Mesenteric fat pad (tissue), 1 donor: ENCODE data around the gene TAF13. TPM values are rescaled to one million over a fixed set of nuclear protein-coding genes. Genes with fewer than 3 reads are reported as not detected.
"Not testable (repeated sequence)": the region's sequence is repeated elsewhere in the genome, so short reads cannot be mapped to it uniquely, and the experiment has no call there.

Experiments
- DNase-seq: peaks from one replicate; pipeline ENCODE4 v3.0.0-alpha.2; 2020; ENCODE audit warnings: low spot score
- total RNA-seq: library from RNA; stranded (reverse); fragmentation: NEBNext Ultra II Directional; extraction: Animal tissue kit (Norgen Biotek cat#: 25700); gene quantifications from one replicate; pipeline ENCODE4 v1.2.1, GENCODE V29; 2021
- donor health status: DM: yes; HTN: yes; CAD: no.

The TAF13 gene
- total RNA-seq, 1 donor from 2014 or later, result 71.2 TPM

GRCh38 chr1:109091839-109092193 is 16.0 kb upstream of the TAF13 start:
- no peak for DNase-seq

- DNase-seq, result no peak
Measured at GRCh38 chr1:109091078-109091838, 15.5 kb upstream of the TAF13 start.

DNA sequence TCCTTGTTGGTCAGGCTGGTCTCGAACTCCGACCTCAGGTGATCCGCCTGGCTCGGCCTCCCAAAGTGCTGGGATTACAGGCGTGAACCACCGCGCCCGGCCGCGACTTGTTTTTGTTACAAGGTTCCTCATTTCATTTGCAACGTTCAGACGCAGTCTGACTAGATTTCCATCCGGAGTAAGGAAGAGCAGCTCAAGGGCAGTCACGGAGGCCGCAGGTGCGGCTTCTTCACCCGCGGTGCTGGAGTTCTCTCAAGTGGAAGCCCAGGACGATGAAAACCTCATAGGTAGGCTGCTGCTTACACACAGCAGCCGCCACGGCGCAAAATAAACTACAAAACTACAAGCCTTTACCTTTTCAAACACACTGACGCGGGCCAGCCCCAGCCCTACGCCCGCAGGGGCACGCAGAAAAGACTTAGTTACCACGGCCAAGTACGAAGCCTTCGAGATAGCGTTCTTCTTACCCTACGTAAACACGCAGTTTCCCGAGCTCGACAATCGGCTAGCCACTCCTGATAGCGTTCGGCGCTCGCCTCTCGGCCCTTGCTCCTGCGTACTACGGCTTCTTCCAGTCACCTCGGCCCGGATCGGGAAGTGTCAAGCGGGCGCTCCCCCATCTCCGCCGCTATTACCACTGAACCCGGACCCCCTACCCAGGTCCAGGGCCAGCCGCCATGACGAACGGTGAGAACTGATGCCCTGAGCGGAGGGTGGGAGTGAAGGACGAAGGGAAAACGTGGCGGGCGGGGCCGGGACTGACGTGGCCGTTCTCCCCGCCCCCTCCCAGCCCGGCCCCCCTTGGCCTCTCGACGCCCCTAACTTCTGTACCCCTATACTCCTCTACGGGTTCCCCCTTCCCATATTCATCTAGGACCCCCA is 14.6 kb upstream of the TAF13 start, which contains the start of gene TMEM167B:
Gene TMEM167B (plus strand): TSS at position 569 of the 882 bp plus-strand sequence. CDS start 109 bp downstream, at position 678.
- peak; percentile 94 for DNase-seq

DNA sequence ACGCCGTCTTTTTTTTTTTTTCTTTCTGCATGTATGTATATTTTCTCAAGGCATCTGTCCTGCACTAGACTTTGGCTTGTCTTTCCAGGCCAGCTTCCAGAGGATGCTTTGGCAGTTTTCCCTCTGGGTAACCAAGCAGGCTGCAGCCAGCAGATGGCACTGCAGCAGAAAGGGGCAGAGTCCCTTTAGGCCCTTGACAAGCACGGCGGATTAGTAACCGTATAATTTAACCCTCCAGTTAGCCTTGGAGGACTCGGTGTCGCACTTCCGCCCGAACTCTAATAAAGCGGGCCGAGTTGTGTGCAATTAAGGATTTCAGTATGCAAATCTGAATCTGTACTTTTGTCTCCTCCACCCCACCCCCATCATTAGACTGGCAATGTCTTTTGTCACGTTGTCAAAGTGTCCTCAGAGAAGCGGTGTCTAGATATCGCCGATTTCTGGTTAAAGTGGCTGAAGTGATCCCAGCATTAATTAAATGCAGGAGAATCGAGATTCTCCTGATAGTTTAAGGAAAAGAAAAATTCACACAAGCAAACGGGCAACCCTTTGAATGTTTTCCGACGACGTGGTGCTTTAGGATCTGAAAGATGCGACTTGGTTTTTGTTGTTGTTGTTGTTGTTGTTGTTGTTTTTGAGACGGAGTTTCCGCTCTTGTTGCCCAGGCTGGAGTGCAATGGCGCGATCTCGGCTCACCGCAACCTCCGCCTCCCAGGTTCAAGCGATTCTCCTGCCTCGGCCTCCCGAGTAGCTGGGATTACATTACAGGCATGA is 13.6 kb upstream of the TAF13 start:
- DNase-seq, result no peak

GRCh38 chr1:109084563-109085517 is 9.0 kb upstream of the TAF13 start:
- no peak for DNase-seq

DNA sequence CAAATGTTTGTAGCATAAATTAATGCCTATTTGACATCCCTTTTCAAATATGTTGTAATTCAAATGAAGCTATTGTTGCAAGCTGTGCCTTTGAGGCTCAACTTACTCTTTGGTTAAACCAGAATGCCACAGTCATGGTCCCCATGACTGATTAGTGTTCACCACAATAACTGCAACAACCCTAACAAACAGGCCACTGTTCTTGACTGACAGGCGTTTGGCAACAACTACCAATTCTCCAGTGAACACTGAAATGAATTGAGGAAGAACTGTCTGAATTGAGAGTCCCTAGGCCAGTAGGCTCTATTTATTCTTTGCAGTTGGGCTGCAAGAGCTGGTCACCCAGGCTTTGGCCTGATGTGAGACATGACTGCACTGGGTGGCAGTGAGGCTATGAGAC is 8.1 kb upstream of the TAF13 start:
- DNase-seq, result no peak

GRCh38 chr1:109083501-109083900 is 7.7 kb upstream of the TAF13 start:
- no peak for DNase-seq

- no peak for DNase-seq
Measured at GRCh38 chr1:109080441-109081082, 4.8 kb upstream of the TAF13 start.

GRCh38 chr1:109079240-109079622 is 3.4 kb upstream of the TAF13 start:
- no peak for DNase-seq

- no peak for DNase-seq
Measured at GRCh38 chr1:109078317-109078716, 2.5 kb upstream of the TAF13 start.

- no peak for DNase-seq
Measured at GRCh38 chr1:109069294-109069693, 6.5 kb downstream of the TAF13 start.

DNA sequence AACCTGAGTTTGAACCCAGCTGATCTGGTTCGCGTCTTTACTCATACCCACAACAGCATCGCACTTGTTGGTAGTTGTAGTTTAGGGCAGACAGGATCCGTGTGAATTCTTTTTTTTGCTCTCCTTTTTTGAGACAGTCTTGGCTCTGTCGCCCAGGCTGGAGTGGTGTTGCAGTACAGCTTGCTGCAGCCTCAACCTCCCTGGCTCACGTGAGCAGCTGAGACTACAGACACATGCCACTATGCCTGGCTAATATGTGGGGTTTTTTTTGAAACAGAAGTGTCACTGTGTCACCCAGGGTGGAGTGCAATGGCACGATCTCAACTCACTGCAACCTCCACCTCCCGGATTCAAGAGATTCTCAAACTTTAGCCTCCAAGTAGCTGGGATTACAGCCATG is 7.9 kb downstream of the TAF13 start:
- DNase-seq, result no peak

GRCh38 chr1:109065137-109065536 is 10.7 kb downstream of the TAF13 start:
- no peak for DNase-seq

DNA sequence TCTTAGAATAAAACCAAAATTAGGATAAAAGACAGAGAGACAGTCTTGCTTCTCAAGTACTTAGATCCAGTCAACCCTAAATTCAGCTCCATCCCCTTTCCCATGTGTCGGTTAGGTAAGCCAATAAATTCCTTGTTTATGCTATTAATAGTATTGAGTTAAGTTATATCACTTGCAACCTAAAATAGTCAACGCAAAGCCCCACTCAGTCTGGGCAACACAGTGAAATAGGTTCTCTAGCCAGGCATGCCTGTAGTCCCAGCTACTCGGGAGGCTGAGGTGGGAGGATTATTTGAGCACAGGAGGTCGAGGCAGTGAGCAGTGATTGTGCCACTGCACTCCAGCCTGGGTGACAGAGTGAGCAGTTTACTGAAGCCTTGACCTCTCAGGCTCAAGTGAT is 14.6 kb downstream of the TAF13 start:
- no peak for DNase-seq

DNA sequence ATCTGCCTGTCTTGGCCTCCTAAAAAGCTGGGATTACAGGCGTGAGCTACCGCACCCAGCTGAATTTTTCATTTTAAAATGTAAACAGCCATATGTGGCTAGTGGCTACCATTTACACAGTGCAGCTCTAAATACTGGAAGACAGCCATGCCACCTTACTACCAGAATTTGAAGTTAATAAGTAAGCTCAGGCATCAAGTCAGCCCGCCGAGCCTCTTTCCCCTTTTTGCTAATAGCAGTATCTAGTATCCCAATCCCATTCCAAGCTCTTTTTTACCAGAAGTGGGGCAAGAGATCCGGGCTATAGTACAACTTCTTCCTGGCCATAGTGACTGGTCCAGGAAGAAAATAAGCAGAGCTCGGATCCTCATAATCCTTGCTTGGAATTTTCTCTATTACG is 15.1 kb downstream of the TAF13 start:
- DNase-seq, result no peak

- no peak for DNase-seq
Measured at GRCh38 chr1:109059026-109059425, 16.8 kb downstream of the TAF13 start.

DNA sequence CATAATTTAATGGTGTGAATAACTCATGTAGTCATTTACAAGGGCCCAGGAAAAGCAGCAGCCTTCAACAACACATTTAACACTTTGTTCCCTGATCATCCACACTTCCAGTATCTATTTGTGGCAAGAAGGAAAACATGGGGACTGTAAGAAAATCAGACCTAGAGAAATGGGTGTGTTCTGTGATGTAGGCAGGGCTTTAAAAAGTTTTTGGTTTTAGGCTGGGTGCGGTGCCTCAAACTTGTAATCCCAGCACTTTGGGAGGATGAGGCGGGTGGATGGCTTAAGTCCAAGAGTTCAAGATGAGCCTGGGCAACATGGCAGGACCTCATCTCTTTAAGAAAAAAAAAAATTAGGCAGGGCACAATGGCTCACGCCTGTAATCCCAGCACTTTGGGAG is 19.7 kb downstream of the TAF13 start:
- peak; percentile 26 for DNase-seq

DNA sequence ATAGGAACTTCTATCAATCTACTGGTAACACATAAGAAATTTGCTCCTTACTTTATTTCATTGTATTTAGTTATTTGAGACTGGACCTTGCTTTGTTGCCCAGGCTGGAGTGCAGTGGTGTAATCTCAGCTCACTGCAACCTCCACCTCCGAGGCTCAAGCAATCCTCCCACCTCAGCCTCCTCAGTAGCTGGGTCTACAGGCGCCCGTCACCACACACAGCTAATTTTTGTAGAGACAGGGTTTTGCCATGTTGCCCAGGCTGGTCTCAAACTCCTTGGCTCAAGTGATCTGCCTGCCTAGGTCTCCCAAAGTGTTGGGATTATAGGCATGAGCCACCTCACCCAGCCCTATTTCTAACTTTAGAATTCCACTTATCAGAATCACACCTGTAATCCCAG is 23.7 kb downstream of the TAF13 start:
- DNase-seq, result not testable (repeated sequence)

DNA sequence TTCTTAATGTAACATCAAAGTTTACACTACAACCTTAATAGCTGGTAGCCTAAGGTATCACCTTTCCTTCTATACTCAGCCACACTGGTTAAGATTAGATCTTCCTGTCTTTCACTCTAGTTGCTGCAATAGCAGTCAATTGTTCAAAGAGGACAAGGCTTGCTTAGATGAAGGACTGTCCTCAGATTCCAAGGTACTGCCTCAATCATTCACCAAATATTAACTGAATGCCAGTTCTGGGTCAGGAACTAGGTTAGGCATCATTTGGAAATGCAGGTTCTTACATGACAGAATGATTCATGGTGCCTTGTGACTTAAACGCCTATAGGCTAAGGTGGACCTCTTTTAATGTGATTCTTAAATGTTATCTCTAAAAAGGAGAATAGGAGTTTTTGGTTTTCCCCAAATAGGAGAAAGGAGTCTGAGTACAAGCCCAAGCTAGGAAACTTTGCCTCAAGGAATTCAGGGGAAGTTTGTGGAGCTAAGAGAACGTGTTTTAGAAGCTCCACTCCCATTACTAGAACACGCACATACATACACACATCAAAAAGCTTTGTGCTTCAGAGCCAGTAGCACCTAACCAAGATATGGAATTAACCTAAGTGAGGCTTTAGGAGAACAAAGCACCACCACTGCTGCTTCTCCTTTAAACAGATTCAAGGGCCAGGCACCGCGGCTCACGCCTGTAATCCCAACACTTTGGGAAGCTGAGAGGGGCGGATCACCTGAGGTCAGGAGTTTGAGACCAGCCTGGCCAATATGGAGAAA is 25.4 kb downstream of the TAF13 start:
- peak; percentile 28 for DNase-seq
